ENCODE data around the gene IL27RA.
A peak's percentile ranks its signal among the peaks of the same experiment; 100 is the strongest.

Gene IL27RA

DNA sequence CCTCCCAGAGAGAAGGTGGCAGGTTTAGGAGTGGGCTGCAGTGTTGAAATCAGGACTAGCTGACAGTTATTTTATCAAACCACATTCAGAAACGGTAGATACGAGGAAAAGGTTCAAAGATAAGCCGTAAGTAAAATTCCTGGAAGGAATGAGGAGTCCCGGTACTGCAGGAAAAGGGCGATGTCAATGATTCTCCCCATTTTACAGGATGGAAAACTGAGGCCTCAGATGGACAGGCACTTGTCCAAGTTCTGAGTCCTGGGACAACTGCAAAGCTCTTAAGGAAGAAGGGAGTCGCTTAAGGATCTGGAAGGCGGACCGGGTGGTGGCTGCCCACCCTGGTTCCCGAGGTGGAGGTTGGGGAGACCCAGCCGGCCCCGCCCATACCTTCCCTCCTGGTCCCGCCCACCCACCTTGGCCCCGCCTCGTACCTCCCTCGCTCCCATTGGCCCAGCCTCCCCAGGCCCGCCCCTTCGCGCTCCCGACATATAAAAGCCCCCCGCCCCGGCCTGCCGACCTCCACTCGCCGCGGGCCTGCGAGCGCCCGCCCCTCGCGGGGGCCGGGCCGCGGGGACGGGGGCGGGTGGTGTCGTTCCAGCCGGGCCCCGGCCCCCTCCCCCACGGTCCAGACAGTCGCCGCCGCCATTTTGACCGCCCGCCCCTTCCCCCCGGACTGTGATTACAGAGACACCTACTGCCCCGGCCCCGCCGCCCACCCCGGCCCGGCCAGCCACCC is 26.0 kb upstream of the IL27RA start:
- TF ChIP-seq ZFP3 (CRISPR knock-in tag; IDR thresholded peaks at IDR 0.05), result no peak
- no peak for TF ChIP-seq ZFP30 (CRISPR knock-in tag; IDR thresholded peaks at IDR 0.05)
- TF ChIP-seq ZNF70 (CRISPR knock-in tag; IDR thresholded peaks at IDR 0.05), result no peak
- no peak for TF ChIP-seq ISL1 (CRISPR knock-in tag; IDR thresholded peaks at IDR 0.05)
- TF ChIP-seq, protein P1, sequence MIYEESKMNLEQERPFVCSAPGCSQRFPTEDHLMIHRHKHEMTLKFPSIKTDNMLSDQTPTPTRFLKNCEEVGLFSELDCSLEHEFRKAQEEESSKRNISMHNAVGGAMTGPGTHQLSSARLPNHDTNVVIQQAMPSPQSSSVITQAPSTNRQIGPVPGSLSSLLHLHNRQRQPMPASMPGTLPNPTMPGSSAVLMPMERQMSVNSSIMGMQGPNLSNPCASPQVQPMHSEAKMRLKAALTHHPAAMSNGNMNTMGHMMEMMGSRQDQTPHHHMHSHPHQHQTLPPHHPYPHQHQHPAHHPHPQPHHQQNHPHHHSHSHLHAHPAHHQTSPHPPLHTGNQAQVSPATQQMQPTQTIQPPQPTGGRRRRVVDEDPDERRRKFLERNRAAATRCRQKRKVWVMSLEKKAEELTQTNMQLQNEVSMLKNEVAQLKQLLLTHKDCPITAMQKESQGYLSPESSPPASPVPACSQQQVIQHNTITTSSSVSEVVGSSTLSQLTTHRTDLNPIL (CRISPR knock-in tag; IDR thresholded peaks at IDR 0.05; ENCODE audit: low read depth), result no peak
- no peak for TF ChIP-seq PPARA (CRISPR knock-in tag; IDR thresholded peaks at IDR 0.05; ENCODE audit: borderline replicate concordance)
- no peak for TF ChIP-seq ZNF565 (CRISPR knock-in tag; conservative IDR thresholded peaks at IDR 0.05; ENCODE audit: low read depth)
- TF ChIP-seq ESRRG (CRISPR knock-in tag; IDR thresholded peaks at IDR 0.05), result peak; percentile 62; the same call in 1 of the 2 replicates
- TF ChIP-seq TCF4 (CRISPR knock-in tag; IDR thresholded peaks at IDR 0.05; ENCODE audit: borderline replicate concordance), result no peak
- TF ChIP-seq TOX (CRISPR knock-in tag; IDR thresholded peaks at IDR 0.05; ENCODE audit: borderline replicate concordance), result no peak
- TF ChIP-seq, protein P2, sequence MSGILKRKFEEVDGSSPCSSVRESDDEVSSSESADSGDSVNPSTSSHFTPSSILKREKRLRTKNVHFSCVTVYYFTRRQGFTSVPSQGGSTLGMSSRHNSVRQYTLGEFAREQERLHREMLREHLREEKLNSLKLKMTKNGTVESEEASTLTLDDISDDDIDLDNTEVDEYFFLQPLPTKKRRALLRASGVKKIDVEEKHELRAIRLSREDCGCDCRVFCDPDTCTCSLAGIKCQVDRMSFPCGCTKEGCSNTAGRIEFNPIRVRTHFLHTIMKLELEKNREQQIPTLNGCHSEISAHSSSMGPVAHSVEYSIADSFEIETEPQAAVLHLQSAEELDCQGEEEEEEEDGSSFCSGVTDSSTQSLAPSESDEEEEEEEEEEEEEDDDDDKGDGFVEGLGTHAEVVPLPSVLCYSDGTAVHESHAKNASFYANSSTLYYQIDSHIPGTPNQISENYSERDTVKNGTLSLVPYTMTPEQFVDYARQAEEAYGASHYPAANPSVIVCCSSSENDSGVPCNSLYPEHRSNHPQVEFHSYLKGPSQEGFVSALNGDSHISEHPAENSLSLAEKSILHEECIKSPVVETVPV (CRISPR knock-in tag; IDR thresholded peaks at IDR 0.05), result peak; percentile 79
- TF ChIP-seq SNAI2 (CRISPR knock-in tag; IDR thresholded peaks at IDR 0.05), result no peak
- TF ChIP-seq BACH2 (CRISPR knock-in tag; IDR thresholded peaks at IDR 0.05; ENCODE audit: borderline replicate concordance), result no peak
- TF ChIP-seq, protein P3, sequence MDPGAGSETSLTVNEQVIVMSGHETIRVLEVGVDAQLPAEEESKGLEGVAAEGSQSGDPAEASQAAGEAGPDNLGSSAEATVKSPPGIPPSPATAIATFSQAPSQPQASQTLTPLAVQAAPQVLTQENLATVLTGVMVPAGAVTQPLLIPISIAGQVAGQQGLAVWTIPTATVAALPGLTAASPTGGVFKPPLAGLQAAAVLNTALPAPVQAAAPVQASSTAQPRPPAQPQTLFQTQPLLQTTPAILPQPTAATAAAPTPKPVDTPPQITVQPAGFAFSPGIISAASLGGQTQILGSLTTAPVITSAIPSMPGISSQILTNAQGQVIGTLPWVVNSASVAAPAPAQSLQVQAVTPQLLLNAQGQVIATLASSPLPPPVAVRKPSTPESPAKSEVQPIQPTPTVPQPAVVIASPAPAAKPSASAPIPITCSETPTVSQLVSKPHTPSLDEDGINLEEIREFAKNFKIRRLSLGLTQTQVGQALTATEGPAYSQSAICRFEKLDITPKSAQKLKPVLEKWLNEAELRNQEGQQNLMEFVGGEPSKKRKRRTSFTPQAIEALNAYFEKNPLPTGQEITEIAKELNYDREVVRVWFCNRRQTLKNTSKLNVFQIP (CRISPR knock-in tag; IDR thresholded peaks at IDR 0.05; ENCODE audit: borderline replicate concordance, low read depth), result 0 out of 2 replicates have a peak, but pooled peaks have one; percentile 30
- TF ChIP-seq GLIS3 (CRISPR knock-in tag; IDR thresholded peaks at IDR 0.05), result no peak
- TF ChIP-seq OSR1 (CRISPR knock-in tag; IDR thresholded peaks at IDR 0.05), result no peak
- TF ChIP-seq, protein P4, sequence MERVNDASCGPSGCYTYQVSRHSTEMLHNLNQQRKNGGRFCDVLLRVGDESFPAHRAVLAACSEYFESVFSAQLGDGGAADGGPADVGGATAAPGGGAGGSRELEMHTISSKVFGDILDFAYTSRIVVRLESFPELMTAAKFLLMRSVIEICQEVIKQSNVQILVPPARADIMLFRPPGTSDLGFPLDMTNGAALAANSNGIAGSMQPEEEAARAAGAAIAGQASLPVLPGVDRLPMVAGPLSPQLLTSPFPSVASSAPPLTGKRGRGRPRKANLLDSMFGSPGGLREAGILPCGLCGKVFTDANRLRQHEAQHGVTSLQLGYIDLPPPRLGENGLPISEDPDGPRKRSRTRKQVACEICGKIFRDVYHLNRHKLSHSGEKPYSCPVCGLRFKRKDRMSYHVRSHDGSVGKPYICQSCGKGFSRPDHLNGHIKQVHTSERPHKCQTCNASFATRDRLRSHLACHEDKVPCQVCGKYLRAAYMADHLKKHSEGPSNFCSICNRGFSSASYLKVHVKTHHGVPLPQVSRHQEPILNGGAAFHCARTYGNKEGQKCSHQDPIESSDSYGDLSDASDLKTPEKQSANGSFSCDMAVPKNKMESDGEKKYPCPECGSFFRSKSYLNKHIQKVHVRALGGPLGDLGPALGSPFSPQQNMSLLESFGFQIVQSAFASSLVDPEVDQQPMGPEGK (CRISPR knock-in tag; IDR thresholded peaks at IDR 0.05; ENCODE audit: borderline replicate concordance), result no peak
- no peak for TF ChIP-seq RARB (CRISPR knock-in tag; IDR thresholded peaks at IDR 0.05)
- ATAC-seq, result peak; percentile 60

DNA sequence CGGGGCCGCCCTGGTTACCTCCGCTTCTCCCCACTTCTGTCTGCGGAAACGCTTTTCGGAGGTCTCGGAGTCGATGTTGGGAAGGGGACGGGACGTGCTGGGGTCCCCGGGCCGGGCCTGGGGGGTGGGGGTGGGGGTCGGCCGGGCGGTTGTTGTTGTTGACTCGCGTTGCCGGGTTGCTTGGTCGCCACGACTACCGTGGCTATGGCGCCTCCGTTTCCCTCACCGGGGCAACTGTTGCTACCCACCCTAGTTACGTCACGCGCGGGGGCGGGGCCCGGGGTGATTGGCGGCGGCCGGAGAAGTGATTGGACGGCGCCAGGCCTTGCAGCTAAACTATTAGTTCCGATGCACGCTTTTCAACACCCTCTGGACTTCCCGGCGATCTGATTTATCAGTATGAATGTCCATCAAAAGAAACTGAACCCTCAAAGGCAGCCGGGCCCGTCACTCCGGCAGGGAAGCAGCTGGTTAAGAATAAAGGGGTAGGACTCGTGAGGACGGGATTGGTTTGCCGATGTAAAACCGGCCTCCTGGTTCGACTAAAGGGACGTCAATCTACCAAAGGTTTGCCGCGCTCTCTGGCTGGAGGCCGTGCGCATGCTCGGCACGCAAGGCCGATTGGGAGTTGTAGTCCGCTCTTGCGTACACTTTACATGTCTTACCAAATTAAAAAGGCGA is 25.3 kb upstream of the IL27RA start, which contains the start of gene RFX1:
Gene RFX1, minus strand, starts transcription at position 236 of the 681 bp plus-strand sequence. CDS start 12,477 bp downstream, outside the sequence.
- ATAC-seq, result peak; percentile 93
- TF ChIP-seq TOX (CRISPR knock-in tag; IDR thresholded peaks at IDR 0.05; ENCODE audit: borderline replicate concordance), result no peak
- TF ChIP-seq BACH2 (CRISPR knock-in tag; IDR thresholded peaks at IDR 0.05; ENCODE audit: borderline replicate concordance), result no peak
- TF ChIP-seq, protein P1 (CRISPR knock-in tag; IDR thresholded peaks at IDR 0.05; ENCODE audit: low read depth), result no peak
- TF ChIP-seq OSR1 (CRISPR knock-in tag; IDR thresholded peaks at IDR 0.05), result no peak
- TF ChIP-seq ZNF70 (CRISPR knock-in tag; IDR thresholded peaks at IDR 0.05), result no peak
- TF ChIP-seq ARNTL (CRISPR knock-in tag; IDR thresholded peaks at IDR 0.05; ENCODE audit: borderline replicate concordance, low read depth), result no peak
- no peak for TF ChIP-seq ZNF565 (CRISPR knock-in tag; conservative IDR thresholded peaks at IDR 0.05; ENCODE audit: low read depth)
- TF ChIP-seq, protein P2 (CRISPR knock-in tag; IDR thresholded peaks at IDR 0.05), result no peak
- TF ChIP-seq ZC3H10 (CRISPR knock-in tag; IDR thresholded peaks at IDR 0.05), result no peak
- TF ChIP-seq ISL1 (CRISPR knock-in tag; IDR thresholded peaks at IDR 0.05), result no peak
- no peak for TF ChIP-seq ZFP3 (CRISPR knock-in tag; IDR thresholded peaks at IDR 0.05)
- no peak for TF ChIP-seq PPARA (CRISPR knock-in tag; IDR thresholded peaks at IDR 0.05; ENCODE audit: borderline replicate concordance)
- TF ChIP-seq SNAI2 (CRISPR knock-in tag; IDR thresholded peaks at IDR 0.05), result no peak
- TF ChIP-seq, protein P3 (CRISPR knock-in tag; IDR thresholded peaks at IDR 0.05; ENCODE audit: borderline replicate concordance, low read depth), result no peak
- TF ChIP-seq, protein P5, sequence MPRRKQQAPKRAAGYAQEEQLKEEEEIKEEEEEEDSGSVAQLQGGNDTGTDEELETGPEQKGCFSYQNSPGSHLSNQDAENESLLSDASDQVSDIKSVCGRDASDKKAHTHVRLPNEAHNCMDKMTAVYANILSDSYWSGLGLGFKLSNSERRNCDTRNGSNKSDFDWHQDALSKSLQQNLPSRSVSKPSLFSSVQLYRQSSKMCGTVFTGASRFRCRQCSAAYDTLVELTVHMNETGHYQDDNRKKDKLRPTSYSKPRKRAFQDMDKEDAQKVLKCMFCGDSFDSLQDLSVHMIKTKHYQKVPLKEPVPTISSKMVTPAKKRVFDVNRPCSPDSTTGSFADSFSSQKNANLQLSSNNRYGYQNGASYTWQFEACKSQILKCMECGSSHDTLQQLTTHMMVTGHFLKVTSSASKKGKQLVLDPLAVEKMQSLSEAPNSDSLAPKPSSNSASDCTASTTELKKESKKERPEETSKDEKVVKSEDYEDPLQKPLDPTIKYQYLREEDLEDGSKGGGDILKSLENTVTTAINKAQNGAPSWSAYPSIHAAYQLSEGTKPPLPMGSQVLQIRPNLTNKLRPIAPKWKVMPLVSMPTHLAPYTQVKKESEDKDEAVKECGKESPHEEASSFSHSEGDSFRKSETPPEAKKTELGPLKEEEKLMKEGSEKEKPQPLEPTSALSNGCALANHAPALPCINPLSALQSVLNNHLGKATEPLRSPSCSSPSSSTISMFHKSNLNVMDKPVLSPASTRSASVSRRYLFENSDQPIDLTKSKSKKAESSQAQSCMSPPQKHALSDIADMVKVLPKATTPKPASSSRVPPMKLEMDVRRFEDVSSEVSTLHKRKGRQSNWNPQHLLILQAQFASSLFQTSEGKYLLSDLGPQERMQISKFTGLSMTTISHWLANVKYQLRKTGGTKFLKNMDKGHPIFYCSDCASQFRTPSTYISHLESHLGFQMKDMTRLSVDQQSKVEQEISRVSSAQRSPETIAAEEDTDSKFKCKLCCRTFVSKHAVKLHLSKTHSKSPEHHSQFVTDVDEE (CRISPR knock-in tag; IDR thresholded peaks at IDR 0.05), result no peak
- no peak for TF ChIP-seq GLIS3 (CRISPR knock-in tag; IDR thresholded peaks at IDR 0.05)
- no peak for TF ChIP-seq ESRRG (CRISPR knock-in tag; IDR thresholded peaks at IDR 0.05)
